Measurements from ENCODE around the gene ITGB5.
"Not testable (repeated sequence)": the region's sequence is repeated elsewhere in the genome, so short reads cannot be mapped to it uniquely, and the experiment has no call there.

- not testable (repeated sequence) for TF ChIP-seq CTCF (IDR thresholded peaks at IDR 0.05; ENCODE audit: low read length); EZH2 (IDR thresholded peaks at IDR 0.05; ENCODE audit: borderline replicate concordance, low read length)
Observed at GRCh38 chr3:124782377-124782712, 104.8 kb downstream of the ITGB5 start.

All from OCI-LY1 (cell line).